ENCODE measurements around the gene CARD11.

- TF ChIP-seq POLR2A (IDR thresholded peaks at IDR 0.05) (no peak), POLR2AphosphoS5 (IDR thresholded peaks at IDR 0.05) (no peak)
These were observed 22.8 kb upstream of the CARD11 start for GRCh38 chr7:3066506-3066905.
